K562 (cell line): Measurements from ENCODE around the gene NRXN3. TPM values are rescaled to one million over a fixed set of nuclear protein-coding genes. Genes with fewer than 3 reads are reported as not detected.

Experiments used
- ATAC-seq: fragments of 200-7000 bp; cut with Tn5 transposase; 3 replicates; pipeline ENCODE4 v1.9.1; 2020; ENCODE audit warnings: moderate library complexity
- BruUV-seq: library from RNA; stranded (reverse); fragments of 400-500 nt; replicated peaks from 2 replicates; lab custom pipeline; 2021; lab: Mats Ljungman, UMichigan
- CTCF ChIA-PET: fragments of 300-600 bp; formaldehyde crosslinking; extraction: SDS; loops from one replicate; lab custom pipeline; 2021; ENCODE audit warnings: low intra/inter-chr PET ratio; lab: Yijun Ruan, JAX
- POLR2A ChIA-PET: fragments of 300-600, 350-650 bp; sonication (Branson Sonifier 250); formaldehyde crosslinking; extraction: SDS; loops from one replicate; lab custom pipeline; 2021; ENCODE audit warnings: antibody characterized with exemption, inconsistent platforms; lab: Yijun Ruan, JAX
- DNase-seq, 4 experiments: peaks; one replicate each; pipeline versions ENCODE4 v3.0.0 to v3.0.0-alpha.2; 2011 to 2018; ENCODE audit warnings: low spot score in 3 of 4, mixed read lengths in 3 of 4; ENCODE audit errors: extremely low read depth in 1 of 4
- FAIRE-seq: peaks from 2 replicates; lab custom pipeline; 2011; peaks lifted over from hg19 to GRCh38; lab: Jason Lieb, UNC
- H2AFZ ChIP-seq: 2 replicates; pipeline ENCODE4 v1.6.0; 2011; ENCODE audit warnings: low read depth, low read length, control low read depth, inconsistent platforms
- H3K27ac ChIP-seq: fragments of 200-600 bp; 3 replicates; pipeline ENCODE4 v1.8.0; 2011; ENCODE audit warnings: low read depth, mild to moderate bottlenecking, control low read depth, inconsistent platforms, low read length, moderate library complexity, mixed read lengths; ENCODE audit errors: extremely low read depth
- H3K27me3 ChIP-seq, 2 experiments: fragments of 300-600 bp in 1 of 2; 2 replicates in 1 of 2; 3 replicates in 1 of 2; pipeline versions ENCODE4 v1.6.0 to v1.8.0; 2011; ENCODE audit warnings: inconsistent platforms in 2 of 2, low read length in 2 of 2, mild to moderate bottlenecking in 1 of 2, mixed read lengths in 1 of 2, moderate library complexity in 1 of 2; ENCODE audit not compliant: control insufficient read depth in 2 of 2, insufficient read depth in 2 of 2
- H3K36me3 ChIP-seq: fragments of 300-600 bp; 3 replicates; pipeline ENCODE4 v1.8.0; 2011; ENCODE audit warnings: mild to moderate bottlenecking, low read length, inconsistent platforms; ENCODE audit not compliant: control insufficient read depth, insufficient read depth
- H3K4me1 ChIP-seq, 2 experiments: fragments of 200-600 bp in 1 of 2; replicated peaks in 1 of 2; 2 replicates in 1 of 2; 3 replicates in 1 of 2; pipeline versions ENCODE4 v1.5.1 to v1.8.0; 2011; ENCODE audit warnings: inconsistent platforms in 2 of 2, low read length in 2 of 2, mild to moderate bottlenecking in 1 of 2, mixed read lengths in 1 of 2, moderate library complexity in 1 of 2; ENCODE audit not compliant: control insufficient read depth in 2 of 2, insufficient read depth in 2 of 2
- H3K4me2 ChIP-seq: 2 replicates; pipeline ENCODE4 v1.6.1; 2011; ENCODE audit warnings: low read length, control low read depth, inconsistent platforms, mixed read lengths; ENCODE audit not compliant: insufficient read depth
- H3K4me3 ChIP-seq: fragments of 200-600 bp; sonication (generic), shearing (Covaris generic); 2 replicates; pipeline ENCODE4 v1.5.1; 2016; ENCODE audit warnings: control low read depth, inconsistent platforms
- H3K79me2 ChIP-seq: fragments of 200-600 bp; 3 replicates; pipeline ENCODE4 v1.8.0; 2011; ENCODE audit warnings: low read length, inconsistent platforms; ENCODE audit not compliant: control insufficient read depth, insufficient read depth
- H3K9ac ChIP-seq, 2 experiments: 2 replicates each; pipeline versions ENCODE4 v1.6.0 to v1.6.1; 2011; ENCODE audit warnings: low read depth in 2 of 2, low read length in 2 of 2, control low read depth in 1 of 2, inconsistent platforms in 1 of 2, mild to moderate bottlenecking in 1 of 2, mixed read lengths in 1 of 2; ENCODE audit not compliant: insufficient read depth in 1 of 2
- H3K9me1 ChIP-seq: one replicate; pipeline ENCODE4 v1.6.0; 2011; ENCODE audit warnings: inconsistent platforms, mild to moderate bottlenecking, low read length, moderate library complexity; ENCODE audit not compliant: control insufficient read depth, insufficient read depth
- H3K9me3 ChIP-seq: replicated peaks from 2 replicates; pipeline ENCODE4 v1.5.1; 2011; ENCODE audit warnings: low read depth, low read length, inconsistent platforms; ENCODE audit not compliant: control insufficient read depth, insufficient read depth
- H4K20me1 ChIP-seq: replicated peaks from 2 replicates; pipeline ENCODE4 v1.6.1; 2011; ENCODE audit warnings: low read length, inconsistent platforms, mixed read lengths; ENCODE audit not compliant: control insufficient read depth, insufficient read depth
- ATF6 ChIP-seq: sonication (generic); formaldehyde crosslinking; IDR thresholded peaks from 2 replicates; pipeline ENCODE4 v1.4.0; 2020; ENCODE audit warnings: mild to moderate bottlenecking, missing genetic modification reagents
- BRD4 ChIP-seq: fragments of 200-600 bp; sonication (generic); IDR thresholded peaks from 2 replicates; pipeline ENCODE4 v1.6.1; 2017; ENCODE audit warnings: inconsistent platforms
- DNMT1 ChIP-seq: fragments of 450-650 bp; IDR thresholded peaks from 2 replicates; pipeline ENCODE4 v1.6.1; 2016; ENCODE audit warnings: antibody characterized with exemption, mild to moderate bottlenecking
- E2F1 ChIP-seq: sonication (generic); formaldehyde crosslinking; IDR thresholded peaks from 2 replicates; pipeline ENCODE4 v1.8.1; 2023; ENCODE audit warnings: mild to moderate bottlenecking, missing genetic modification reagents, moderate library complexity
- EP400 ChIP-seq: fragments of 450-650 bp; IDR thresholded peaks from 2 replicates; pipeline ENCODE4 v1.6.1; 2017; ENCODE audit warnings: antibody characterized with exemption, mild to moderate bottlenecking, moderate library complexity
- GTF2E2 ChIP-seq: fragments of 200-800 bp; sonication (Bioruptor generic); IDR thresholded peaks from 2 replicates; pipeline ENCODE4 v1.6.1; 2016; ENCODE audit warnings: missing genetic modification characterization, missing compliant biosample characterization
- KDM1A ChIP-seq, 2 experiments: fragments of 450-650 bp; IDR thresholded peaks; 2 replicates each; pipeline ENCODE4 v1.6.1; 2016; ENCODE audit warnings: mild to moderate bottlenecking in 2 of 2
- MTF1 ChIP-seq: fragments of 250-450 bp; sonication (Bioruptor Pico); IDR thresholded peaks from 2 replicates; pipeline ENCODE4 v1.9.0; 2021; ENCODE audit warnings: moderate library complexity, mild to moderate bottlenecking, inconsistent platforms, borderline replicate concordance
- PRMT5 ChIP-seq: sonication (generic); formaldehyde crosslinking; IDR thresholded peaks from 2 replicates; pipeline ENCODE4 v1.5.0; 2020; ENCODE audit warnings: missing genetic modification reagents
- TAF9B ChIP-seq: fragments of 450-650 bp; IDR thresholded peaks from 2 replicates; pipeline ENCODE4 v1.6.1; 2018; ENCODE audit warnings: mild to moderate bottlenecking; ENCODE audit not compliant: partially characterized antibody
- XRCC5 ChIP-seq: fragments of 200-400 bp; formaldehyde crosslinking; IDR thresholded peaks from 2 replicates; pipeline ENCODE4 v1.6.1; 2017; ENCODE audit warnings: low read depth, mild to moderate bottlenecking, low read length
- ZFP30 ChIP-seq: fragments of 250-450 bp; sonication (Bioruptor Pico); IDR thresholded peaks from 2 replicates; pipeline ENCODE4 v1.8.0; 2022; ENCODE audit warnings: moderate library complexity, mild to moderate bottlenecking, inconsistent platforms, borderline replicate concordance
- WGBS: fragments of 100-300 bp; shearing (Covaris generic); methylation state at CpG from one replicate; pipeline ENCODE4 v1.1.6; 2016; ENCODE audit warnings: low coverage, mixed read lengths; ENCODE audit not compliant: insufficient coverage; ENCODE audit errors: missing lambda C conversion rate; 5-methylcytosine and 5-hydroxymethylcytosine counted together
- in situ Hi-C: fragments of 300-500 bp; cut with MboI; formaldehyde crosslinking; loops from 4 replicates; pipeline ENCODE4 v1.15.0; 2018; ENCODE audit warnings: inconsistent platforms, mixed read lengths
- intact Hi-C: fragments of 100-400 bp; cut with micrococcal nuclease; formaldehyde crosslinking; loops from 2 replicates; pipeline ENCODE4 v1.14.2; 2022
- polyA plus RNA-seq, 8 experiments: library from polyadenylated mRNA; depleted of rRNA in 4 of 8; stranded (reverse) in 5 of 8; unstranded in 3 of 8; fragments of >200 nt; fragmentation: Nextera tagmentation in 2 of 8; fragmentation: Illumina TruSeq in 1 of 8; extraction: Ambion mirVana in 2 of 8; extraction: Trizol in 1 of 8; gene quantifications; 2 replicates each; pipeline versions ENCODE4 v1.2.1 to v1.2.3, GENCODE V29; 2011 to 2014; ENCODE audit warnings: inconsistent platforms in 1 of 8, missing spikeins in 1 of 8
- total RNA-seq, 7 experiments: library from RNA; depleted of rRNA in 6 of 7; stranded (reverse); fragments of >200 nt in 6 of 7; fragmentation: Illumina TruSeq in 2 of 7; extraction: Trizol in 2 of 7; gene quantifications; 2 replicates each; pipeline versions ENCODE4 v1.2.1 to v1.2.3, GENCODE V29; 2011 to 2021; ENCODE audit warnings: low replicate concordance in 1 of 7
- TF ChIP-seq, protein P1 (sequence below): sonication (generic); formaldehyde crosslinking; IDR thresholded peaks from 2 replicates; pipeline ENCODE4 v1.9.0; 2022; ENCODE audit warnings: mild to moderate bottlenecking, missing genetic modification reagents

NRXN3 gene
- total and polyA plus RNA-seq, 9 of the 15 experiments (the other 6 are each of a cell fraction or from before 2014, with no cell fraction given) = 0.09 TPM; not detected in 8

DNA sequence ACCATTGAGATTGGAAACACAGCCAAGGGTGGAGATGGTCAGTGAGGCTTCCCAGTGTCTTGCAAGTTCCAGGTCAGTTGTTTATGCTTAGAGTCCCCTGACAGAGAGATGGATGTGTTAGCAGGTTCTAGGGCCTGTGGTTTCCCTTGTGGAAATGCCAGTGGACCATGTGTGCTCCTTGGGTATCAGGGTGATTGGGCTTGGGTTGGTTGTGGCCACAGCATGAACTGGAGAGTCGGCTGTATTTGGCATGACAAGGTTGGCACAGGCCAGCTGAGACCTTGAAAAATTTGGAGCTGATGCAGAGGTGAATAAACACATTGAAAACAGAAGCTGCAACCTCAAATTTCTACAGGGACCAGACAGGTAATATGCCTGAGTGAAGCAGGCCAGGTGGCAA lies 1373.2 kb downstream of the NRXN3 start (continued):
- TF ChIP-seq E2F1 (CRISPR knock-in tag) (no peak), PRMT5 (no peak), GTF2E2 (tag) (no peak), ZFP30 (CRISPR knock-in tag) (no peak)

DNA sequence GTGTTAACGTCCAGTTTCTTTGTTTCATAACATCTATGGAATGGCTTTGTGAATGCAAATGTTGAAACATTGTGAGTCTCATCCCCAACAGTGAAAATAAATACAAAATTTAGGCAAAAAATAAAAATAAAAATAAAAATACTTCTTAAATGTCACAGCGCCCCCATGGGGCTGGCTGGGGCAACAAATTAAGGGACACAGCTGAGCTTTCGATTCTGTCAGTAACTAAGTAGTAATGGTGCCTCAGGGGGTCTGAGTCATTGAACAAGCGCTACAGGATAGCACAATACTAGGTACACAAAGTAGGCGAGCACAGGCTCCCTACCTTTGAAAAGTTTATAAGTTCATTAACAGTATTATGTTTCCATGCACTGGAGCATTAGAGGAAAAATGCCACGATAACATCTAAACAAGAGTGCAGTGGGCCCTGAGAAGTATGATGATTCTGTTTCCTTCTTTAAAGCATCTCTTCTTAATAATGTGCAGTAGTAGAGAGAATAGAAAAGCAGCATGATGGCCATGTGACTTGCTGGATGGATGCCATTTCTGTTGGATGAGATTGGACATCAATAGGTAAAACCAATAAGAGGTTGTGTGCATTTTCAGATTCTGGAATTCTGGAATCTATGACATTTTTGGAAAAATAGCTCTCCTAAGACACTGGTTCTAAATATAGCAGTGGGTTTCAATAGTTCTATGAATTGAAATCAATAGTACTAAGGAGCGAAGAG lies 1374.0 kb downstream of the NRXN3 start:
- 0% methylated on average over 7 of the region's 7 CpGs for WGBS
- H3K9me3 ChIP-seq = no peaks in the 10 kb centered on the region
- intact Hi-C loops = no loop called here
- no peak for FAIRE-seq
- BruUV-seq = no TSS peak
- no peaks in the 10 kb centered on the region for H3K27me3 ChIP-seq
- H3K27ac ChIP-seq = no peak overlapping the region
- ChIA-PET CTCF (no interaction called here), POLR2A (no interaction called here)
- in situ Hi-C loops = no loop called here
- DNase-seq = peak in 2 of 4 experiments; percentile 6 to 15
- H3K4me3 ChIP-seq = no peak overlapping the region
- no peaks in the 10 kb centered on the region for H3K4me1 ChIP-seq
- no peaks in the 10 kb centered on the region for H3K79me2 ChIP-seq
- H3K4me2 ChIP-seq = no peak overlapping the region
- no peak overlapping the region for H3K9ac ChIP-seq
- H4K20me1 ChIP-seq = no peaks in the 10 kb centered on the region
- H2AFZ ChIP-seq = no peak overlapping the region
- H3K9me1 ChIP-seq = no peaks in the 10 kb centered on the region
- no peak for ATAC-seq
- H3K36me3 ChIP-seq = no peaks in the 10 kb centered on the region
- TF ChIP-seq XRCC5 (no peak), BRD4 (no peak), DNMT1 (no peak), MTF1 (CRISPR knock-in tag) (no peak), KDM1A (IDR thresholded peaks at IDR 0.05) (no peak), EP400 (no peak), TAF9B (no peak), ATF6 (CRISPR knock-in tag) (no peak)
- TF ChIP-seq, protein P1, sequence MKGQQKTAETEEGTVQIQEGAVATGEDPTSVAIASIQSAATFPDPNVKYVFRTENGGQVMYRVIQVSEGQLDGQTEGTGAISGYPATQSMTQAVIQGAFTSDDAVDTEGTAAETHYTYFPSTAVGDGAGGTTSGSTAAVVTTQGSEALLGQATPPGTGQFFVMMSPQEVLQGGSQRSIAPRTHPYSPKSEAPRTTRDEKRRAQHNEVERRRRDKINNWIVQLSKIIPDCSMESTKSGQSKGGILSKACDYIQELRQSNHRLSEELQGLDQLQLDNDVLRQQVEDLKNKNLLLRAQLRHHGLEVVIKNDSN (CRISPR knock-in tag) = no peak
